Stromal cell of bone marrow (primary cell): Measurements from ENCODE around the gene UBFD1.
A peak's percentile ranks its signal among the peaks of the same experiment; 100 is the strongest.
"Not testable (repeated sequence)": the region's sequence is repeated elsewhere in the genome, so short reads cannot be mapped to it uniquely, and the experiment has no call there.

Source experiments
- DNase-seq: peaks from one replicate; pipeline ENCODE4 v3.0.0-alpha.2; 2012; ENCODE audit warnings: low read depth

UBFD1 gene

DNA sequence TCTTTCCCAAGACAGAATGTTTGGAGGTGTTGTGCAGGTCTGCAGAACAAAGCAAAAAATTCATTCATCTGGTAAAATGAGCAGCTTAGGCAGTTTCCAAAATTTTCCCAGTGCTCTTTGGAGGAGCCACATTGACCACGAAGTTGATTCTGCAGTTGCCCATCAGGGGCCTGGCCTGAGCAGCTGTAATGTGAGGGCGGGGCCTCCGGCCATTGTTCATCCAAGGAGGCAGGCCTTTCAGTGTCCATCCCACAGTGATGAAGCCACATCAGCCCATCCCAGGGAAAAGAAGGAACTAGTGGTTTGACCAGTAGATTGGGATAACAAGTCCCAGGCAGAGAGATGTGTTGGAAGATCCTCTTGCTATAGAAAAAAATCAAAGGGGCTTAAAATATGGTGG is 10.1 kb downstream of the UBFD1 start:
- no peak for DNase-seq

DNA sequence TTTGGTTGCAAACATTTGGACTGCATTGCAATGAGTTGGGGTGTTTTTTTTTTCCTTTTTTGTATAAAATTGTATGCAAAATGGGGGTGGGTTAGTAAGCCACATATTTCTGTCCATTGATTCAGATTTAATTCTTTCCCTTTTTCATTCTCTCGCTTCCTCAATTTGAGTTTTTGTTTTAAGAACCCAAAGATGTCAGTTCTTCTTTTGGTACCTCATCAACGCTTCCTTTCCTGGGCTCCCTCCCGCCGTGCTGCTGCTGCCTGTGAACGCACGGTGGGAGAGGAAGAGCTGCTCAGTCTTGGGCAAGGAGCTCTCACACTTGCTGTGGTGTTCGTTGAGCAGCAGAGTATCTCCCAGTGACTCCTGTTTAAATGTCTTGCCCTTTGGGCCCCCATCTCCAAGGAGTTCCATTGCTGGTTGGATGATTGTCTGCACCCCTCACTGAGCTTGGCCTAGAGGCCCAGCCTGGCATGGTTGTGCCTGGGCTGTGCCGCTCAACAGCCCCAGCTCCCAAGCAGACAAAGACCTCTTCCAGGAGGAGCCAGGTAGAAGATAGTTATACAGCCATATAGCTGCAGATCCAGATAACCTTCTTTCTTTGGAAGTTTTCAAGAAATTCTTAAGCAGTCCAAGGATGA is 13.6 kb downstream of the UBFD1 start:
- DNase-seq: no peak

GRCh38 chr16:23571895-23572294 is 14.4 kb downstream of the UBFD1 start:
- DNase-seq: no peak

DNA sequence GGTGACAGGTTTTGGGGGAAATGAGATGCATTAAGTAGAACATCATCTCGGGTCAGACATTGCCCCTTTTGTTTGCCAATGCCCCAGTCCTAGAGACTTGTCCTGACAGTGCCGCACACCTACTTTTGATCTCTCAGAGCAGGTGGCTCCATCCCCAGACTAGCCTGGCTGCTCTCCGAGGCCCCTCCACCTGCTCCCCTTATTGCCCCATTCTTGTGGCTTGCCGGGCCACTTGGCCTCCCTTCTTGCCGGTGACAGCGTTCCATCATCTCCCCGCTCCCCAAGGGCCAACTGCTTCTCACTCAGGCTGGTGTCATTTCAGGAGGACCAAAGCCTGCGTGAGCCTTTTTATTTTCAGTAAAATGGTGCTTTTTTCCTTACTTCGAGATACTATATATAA is 14.9 kb downstream of the UBFD1 start:
- DNase-seq: no peak

DNA sequence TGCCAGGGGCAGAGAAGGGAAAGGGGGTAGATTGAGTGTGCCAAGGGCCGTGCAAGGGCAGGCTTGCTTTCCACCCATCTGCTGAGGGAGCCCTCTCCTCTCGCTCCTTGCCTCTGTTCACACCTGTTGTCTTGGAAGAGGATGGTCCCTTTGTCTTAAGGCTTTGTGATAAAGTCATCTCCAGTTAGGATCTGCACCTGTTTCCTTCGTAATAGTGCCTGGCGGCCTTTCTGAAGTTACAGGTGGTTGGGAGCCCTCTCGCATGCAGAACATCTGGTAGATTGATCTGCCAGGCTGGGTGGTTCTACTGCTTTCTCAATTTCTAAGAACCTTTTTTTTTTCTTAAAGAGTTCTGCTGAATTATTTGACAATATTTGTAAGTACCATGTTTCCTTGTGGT is 16.3 kb downstream of the UBFD1 start:
- no peak for DNase-seq

DNA sequence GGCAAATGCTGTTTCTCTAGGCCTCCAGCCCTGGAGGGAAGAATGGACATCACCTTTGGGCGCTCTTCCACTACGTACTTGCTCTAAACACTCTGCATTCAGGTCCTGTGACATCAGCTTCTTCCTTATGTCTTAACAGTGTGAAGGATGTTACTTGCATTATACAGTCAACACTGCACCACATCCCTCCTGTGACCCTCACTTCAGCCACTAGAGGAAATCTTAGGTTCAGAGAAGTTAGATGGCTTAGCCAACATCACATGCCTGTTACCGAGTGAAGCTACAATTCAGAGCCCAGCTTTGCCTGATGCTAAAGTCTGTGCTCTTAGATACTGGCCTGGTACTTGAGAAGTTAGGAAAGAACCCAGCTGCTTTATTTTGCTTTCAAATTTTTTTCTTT is 18.3 kb downstream of the UBFD1 start:
- no peak for DNase-seq

DNA sequence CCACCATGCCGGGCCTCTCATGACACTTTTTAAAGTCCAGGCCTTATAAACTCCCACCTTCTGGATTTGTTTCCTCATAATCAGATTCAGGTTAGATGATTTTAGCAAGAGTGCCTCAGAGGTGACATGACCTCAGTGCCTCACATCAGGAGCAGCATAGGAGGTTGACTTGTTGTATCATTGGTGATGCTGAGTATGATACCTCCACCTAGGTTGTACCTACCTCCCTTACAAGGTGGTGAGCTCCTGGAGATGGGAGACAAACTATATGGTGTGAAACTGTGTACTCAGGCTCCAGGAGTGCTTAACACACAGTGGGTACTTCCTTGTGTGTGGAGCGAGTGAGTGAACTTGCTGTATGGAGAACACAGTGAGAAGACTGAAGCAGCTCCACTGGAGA is 20.0 kb downstream of the UBFD1 start:
- DNase-seq: no peak

DNA sequence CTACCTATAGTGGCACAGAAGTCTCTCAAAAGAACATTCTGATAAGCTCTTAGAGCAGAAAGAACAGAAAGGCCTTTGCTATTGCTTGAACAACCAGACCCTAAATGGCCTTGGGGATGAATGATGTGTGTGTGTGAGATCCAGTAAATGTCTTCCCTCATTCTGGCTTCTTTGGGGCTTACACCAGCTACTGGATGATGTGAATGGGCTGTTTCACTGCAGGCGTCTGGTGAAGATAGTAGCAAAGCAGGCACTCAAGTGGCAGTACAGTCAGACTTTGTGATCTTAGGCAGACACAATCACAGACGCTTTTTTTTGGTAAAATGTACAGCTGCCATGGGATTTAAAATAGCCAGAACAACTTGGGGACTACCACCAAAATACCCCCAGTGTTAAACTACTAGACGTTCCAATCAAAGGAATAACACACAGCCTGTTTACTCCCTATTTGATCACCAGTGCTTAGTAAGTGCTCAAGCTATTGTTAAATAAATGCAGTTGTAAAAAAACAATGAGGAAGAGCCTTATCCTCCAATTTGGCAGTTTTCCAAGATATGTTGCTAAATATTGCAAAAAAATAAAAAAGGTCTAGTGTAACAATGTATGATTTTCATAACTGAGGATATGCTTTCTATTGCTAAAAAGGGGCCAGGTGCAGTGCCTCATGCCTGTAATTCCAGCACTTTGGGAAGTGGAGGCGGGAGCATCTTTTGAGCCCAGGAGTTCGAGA is 20.7 kb downstream of the UBFD1 start:
- no peak for DNase-seq

DNA sequence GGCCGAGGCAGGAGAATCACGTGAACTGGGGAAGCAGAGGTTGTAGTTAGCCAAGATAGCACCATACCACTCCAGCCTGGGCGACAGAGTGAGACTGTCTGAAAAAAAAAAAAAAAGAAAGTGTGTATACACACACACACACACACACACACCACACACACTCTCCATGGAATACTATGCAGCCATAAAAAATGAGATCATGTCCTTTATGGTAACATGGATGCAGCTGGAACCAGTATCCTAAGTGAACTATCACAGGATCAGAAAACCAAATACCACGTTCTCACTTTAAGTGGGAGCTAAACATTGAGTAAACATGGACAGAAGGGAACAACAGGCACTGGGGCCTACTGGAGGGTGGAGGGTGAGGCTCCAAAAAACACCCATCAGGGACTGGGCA is 21.8 kb downstream of the UBFD1 start:
- no peak for DNase-seq

DNA sequence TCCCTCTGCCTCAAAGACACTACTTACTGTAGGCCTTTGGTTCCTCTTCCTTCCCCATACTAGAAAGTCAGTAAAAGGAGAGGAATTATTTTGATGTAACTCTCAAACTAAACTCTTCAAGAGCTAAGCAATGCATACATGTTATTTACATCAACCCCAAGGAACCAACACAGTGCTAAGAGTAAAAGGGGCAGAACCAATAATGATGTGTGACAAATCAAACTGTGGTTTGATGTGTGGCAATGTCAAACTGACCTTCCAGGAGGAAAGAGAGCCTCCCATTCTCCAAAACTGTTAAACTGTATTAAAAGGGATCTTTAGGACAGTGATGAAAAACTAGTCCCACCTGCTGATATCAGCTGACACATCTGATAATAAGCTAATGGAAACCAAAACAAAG is 22.9 kb downstream of the UBFD1 start:
- DNase-seq: no peak

GRCh38 chr16:23581764-23582163 is 24.2 kb downstream of the UBFD1 start:
- DNase-seq: no peak

DNA sequence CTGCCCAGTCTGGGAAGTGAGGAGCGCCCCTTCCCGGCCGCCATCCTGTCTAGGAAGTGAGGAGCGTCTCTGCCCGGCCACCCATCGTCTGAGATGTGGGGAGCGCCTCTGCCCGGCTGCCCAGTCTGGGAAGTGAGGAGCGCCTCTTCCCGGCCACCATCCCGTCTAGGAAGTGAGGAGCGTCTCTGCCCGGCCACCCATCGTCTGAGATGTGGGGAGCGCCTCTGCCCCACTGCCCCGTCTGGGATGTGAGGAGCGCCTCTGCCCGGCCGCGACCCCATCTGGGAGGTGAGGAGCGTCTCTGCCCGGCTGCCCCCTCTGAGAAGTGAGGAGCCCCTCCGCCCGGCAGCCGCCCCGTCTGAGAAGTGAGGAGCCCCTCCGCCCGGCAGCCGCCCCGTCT is 25.7 kb downstream of the UBFD1 start:
- DNase-seq: not testable (repeated sequence)

DNA sequence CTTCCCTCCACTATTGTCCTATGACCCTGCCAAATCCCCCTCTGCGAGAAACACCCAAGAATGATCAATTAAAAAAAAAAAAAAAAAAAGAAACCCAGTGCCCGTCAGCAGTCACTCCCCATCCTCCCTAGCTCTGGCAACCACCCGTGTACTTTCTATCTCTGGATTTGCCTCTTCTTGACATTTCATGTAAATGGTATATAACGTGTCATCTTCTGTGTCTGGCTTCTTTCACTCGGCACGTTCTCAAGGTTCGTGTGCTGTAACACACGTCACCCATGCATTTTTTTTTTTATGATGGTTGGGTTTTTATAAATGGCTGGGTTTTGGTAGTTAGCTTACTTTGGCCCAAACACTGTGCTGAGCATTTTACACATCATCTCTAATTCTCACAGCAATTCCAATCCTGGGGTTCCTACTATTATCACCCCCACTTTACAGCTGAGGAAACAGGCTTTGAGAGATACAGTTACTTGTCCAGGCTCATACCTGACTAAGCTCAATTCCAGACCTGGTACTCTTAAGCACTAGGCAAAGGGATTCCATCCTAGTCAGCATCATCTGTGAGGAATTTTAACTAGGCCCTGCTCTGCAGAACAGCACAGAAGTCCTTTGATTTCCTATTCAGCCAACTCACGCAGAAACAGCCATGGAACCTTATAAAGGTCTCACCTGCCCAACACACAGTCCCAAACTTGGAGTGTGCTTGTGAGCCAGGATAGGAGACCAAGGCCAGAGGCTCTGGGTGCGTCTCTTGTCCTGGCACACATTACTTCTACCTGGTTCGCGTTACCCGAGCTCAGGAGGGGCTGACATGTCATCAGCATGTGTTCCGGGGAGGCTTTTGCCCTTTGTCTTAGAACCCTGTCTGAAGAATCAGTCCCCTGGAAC is 26.9 kb downstream of the UBFD1 start:
- no peak for DNase-seq

- no peak for DNase-seq
Measured at GRCh38 chr16:23587726-23588125, 30.2 kb downstream of the UBFD1 start.

DNA sequence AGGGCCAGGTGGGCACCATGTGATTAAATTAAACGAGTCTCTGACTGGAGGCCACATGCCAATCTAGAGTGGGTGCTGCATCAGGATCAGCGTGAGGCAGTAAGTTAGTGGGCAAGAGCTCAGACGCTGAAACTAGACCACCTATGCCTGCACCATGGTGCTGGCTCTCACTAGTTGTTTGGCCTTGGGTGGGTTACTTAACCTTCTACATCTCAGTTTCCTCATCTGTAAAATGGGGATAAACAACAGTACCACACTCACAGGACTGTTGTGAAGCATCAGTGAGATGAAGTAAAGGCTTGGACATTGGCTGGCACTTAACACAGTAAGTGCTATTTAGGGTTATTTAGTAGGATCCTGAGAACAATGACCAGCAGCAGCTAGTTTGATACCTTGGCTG is 32.7 kb downstream of the UBFD1 start:
- no peak for DNase-seq

- no peak for DNase-seq
Measured at GRCh38 chr16:23594186-23594585, 36.7 kb downstream of the UBFD1 start.

DNA sequence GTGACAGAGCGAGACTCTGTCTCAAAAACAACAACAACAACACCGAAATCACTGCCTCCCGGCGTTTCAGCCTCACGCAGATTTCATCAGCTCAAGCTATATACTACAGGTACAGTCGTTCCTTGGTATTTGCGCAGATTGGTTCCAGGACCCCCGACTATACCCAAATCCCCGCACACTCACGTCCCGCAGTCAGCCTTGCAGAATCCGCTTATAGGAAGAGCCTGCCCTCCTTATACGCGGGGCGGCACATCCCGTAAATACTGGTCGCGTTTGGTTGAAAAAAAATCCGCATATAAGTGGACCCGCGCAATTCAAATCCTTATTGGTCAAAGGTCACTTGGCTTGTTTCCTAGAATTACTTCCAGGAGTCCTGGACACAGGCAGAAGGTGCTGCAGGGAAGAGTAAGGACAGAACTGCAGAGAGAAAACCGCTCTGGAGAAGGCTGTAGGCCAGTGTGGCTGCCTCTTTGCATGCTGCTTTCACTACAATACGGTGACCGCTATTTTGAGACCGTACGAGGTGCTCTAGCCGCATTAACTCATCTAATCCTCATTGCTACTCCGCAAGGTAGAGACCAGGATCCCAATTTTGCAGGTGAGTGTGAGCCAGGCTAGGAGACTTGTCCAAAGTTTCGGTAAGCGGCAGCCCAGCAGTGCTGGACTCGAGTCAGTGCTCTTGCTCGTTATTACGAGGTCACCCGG is 37.9 kb downstream of the UBFD1 start:
- DNase-seq: no peak

DNA sequence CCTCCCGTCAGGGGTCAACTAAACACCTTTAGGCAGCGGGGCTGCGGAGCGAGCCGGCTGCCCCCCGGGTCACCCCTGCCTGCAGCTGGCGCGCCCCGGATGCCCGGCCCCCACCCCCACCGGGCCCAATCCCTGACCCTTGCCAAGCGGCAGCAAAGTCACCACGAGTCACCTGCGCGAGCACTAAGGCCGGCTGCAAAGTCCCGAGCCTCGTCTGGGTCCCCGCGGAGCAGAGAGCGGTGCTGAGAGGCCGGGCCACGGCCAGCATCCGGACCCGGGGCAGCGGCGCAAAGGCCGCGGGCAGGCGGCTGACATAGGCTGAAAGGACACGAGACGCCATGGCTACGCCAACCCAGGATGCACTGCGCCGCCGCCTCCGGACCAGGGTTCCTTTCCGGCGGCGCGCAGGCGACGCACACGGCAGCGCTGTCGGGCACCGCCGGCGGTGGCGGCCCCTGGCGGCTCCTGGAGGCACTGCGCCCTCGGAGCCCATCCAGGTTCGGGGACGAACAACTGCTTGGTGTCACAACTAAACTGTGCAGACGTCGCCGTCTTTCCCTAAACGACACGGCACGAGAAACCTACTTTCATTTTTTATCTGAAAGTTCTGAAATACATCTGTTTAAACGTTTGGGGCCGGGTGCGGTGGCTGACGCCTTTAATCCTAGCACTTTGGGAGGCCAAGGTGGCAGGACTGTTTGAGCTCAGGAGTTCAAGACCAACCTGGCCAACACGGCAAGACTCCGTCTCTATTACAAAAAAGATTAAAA is 38.6 kb downstream of the UBFD1 start, which contains the start of gene NDUFAB1:
Gene NDUFAB1, minus strand, starts transcription at position 366 of the 770 bp plus-strand sequence. Its CDS starts 26 bp downstream, at position 340.
- peak; percentile 77 for DNase-seq

DNA sequence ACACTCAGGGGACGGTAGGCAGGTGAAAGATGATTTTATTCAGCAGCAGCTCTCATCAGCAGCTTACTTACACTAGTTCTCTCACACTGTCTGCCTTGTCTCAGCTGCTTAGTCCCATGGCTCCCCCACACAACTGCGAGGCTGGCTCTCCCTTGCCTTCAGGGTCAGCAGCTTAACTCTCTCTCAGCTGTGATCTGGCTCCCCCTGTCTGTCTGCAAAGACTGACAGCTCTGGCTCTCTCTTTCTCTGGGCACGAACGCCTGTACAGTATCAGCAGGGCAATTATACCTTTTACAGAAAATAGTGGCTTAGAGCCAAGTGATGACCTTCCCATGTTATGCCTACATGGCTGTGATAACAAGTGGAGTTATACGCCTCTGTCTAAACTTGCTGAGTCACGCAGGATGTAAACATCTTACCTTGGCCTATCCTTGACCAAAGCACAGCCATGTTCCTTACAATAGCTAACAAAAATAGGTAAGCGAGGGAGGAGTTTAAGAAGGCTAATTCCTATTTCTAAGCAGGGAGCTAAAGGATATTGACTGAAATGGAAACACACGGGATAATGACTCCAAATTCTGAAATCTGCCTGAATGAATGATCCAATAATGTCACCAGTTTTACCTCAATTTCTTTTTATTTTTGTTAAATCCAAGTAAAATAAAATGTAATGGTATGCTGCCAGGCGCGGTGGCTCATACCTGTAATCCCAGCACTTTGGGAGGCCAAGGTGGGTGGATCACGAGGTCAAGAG is 39.7 kb downstream of the UBFD1 start:
- DNase-seq: no peak

- DNase-seq: no peak
Measured at GRCh38 chr16:23607726-23608125, 50.2 kb downstream of the UBFD1 start.

DNA sequence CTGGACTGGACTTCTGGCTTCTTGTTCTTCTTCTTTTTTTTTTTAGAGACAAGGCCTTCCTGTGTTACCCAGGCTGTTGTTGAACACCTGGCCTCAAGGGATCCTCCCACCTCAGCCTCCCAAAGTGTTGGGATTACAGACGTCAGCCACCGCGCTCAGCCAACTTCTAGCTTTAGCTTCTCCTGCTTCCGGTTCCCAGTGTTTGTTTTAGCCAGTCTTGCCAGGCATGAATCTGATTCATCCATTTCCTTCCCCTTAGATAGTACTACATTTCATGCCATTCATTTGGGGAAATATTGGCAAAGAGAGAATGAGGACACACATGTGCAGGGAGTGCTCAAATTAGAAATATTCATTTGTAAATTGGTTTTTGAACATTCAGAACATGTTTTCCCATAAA is 50.7 kb downstream of the UBFD1 start:
- peak; percentile 27 for DNase-seq
